ENCODE data around the gene EP400.

- TF ChIP-seq ATF2 (tag by site-specific recombination; IDR thresholded peaks at IDR 0.05; ENCODE audit: low read depth) (no peak), CTCF (tag by site-specific recombination; IDR thresholded peaks at IDR 0.05) (no peak), HIC1 (tag by site-specific recombination; IDR thresholded peaks at IDR 0.05) (no peak), ZNF211 (tag by site-specific recombination; IDR thresholded peaks at IDR 0.05; ENCODE audit: low read depth) (no peak), ZNF274 (IDR thresholded peaks at IDR 0.05; ENCODE audit: low read length) (no peak), ZNF274 (tag by site-specific recombination; IDR thresholded peaks at IDR 0.05; ENCODE audit: borderline replicate concordance) (no peak), ZNF830 (tag by site-specific recombination; IDR thresholded peaks at IDR 0.05; ENCODE audit: low read depth) (no peak), ZBTB10 (tag by site-specific recombination; IDR thresholded peaks at IDR 0.05) (no peak), BCL6B (tag by site-specific recombination; IDR thresholded peaks at IDR 0.05) (no peak)
These were observed 107.2 kb downstream of the EP400 start for GRCh38 chr12:132056951-132057350.
